IPS-11a (cell line): ENCODE data around the gene WFDC10A.
"Not testable (repeated sequence)": the region's sequence is repeated elsewhere in the genome, so short reads cannot be mapped to it uniquely, and the experiment has no call there.

Experiments used
- H3K4me3 ChIP-seq: one replicate; pipeline ENCODE4 v1.5.1; 2013; ENCODE audit warnings: low read depth, low read length, control low read depth

Gene WFDC10A

DNA sequence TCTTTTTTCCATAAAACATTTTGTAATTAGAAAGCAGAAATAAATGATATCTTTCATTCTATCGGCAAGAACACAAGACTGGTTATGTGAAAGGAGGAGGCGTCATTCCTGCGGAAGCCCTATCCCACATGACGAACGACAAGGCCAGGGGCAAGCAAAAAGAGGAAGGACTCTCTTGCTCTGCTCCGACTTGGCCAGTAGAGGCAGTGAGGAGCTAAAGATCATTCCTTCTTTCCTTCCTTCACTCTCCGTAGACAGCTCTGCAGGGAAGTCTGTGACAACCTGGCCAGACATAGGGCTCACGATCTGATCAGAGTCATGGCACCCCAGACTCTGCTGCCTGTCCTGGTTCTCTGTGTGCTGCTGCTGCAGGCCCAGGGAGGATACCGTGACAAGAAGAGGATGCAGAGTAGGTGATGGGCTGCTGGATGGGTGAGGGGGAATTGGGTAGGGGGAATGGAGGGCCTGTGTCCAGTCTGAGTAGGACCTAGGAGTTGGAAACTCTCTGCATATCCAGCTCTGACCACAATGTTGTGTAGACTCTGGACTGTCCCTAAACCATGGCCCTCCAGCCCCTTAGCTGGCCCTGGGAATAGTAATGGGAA is at the start of gene WFDC10A:
WFDC10A (plus strand) TSS at position 244 of the 605 bp plus-strand sequence; CDS start at position 319, 75 bp downstream.
- no peak within 1 kb of the TSS for H3K4me3 ChIP-seq

DNA sequence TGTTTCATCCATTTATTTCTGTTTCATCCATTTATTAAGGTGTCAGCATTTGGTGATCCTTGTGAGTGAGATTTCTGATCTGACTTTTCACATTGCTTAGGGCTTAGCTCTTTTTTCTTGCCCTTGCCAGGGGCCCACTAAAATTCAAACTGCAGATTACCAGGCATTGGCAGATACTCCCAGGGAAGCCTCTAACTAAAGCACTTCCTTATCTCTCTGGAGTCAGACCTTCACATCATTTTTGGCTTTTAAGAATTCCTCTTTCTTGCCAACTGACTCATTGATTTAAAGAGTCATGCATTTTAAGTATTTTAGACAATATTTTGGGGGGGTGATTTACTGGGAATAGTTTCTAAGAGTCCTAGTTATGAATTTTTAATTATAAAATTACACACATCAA is 47.8 kb upstream of the WFDC10A start:
- no peak overlapping the region for H3K4me3 ChIP-seq

DNA sequence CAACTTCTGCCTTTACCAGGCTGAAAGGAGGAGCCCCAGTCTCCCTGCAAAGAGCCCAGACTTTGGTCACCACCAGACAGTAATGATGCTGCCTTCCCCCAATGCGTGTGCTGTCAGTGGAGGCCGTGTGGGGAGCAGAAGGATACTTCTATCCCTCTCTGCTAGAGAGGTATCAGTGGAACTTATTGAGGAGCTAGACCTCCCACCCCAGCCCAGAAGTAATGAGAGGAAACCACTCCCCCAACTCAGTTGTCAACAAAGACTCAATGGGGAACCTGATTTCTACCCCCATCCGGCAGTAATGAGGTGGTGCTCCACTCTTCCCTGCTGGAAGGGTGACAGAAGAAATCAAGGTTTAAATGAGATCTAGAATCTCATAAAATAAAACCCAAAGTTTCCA is 46.0 kb upstream of the WFDC10A start:
- H3K4me3 ChIP-seq = no peak overlapping the region

DNA sequence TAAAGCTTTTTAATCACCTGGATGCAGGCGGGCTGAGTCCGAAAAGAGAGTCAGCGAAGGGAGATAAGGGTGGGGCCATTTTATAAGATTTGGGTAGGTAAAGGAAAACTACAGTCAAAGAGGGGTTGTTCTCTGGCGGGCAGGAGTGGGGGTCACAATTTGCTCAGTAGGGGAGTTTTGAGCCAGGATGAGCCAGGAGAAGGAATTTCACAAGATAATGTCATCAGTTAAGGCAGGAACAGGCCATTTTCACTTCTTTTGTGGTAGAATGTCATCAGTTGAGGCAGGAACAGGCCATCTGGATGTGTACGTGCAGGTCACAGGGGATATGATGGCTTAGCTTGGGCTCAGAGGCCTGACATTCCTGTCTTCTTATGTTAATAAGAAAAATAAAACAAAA is 45.2 kb upstream of the WFDC10A start:
- H3K4me3 ChIP-seq = not testable (repeated sequence)

DNA sequence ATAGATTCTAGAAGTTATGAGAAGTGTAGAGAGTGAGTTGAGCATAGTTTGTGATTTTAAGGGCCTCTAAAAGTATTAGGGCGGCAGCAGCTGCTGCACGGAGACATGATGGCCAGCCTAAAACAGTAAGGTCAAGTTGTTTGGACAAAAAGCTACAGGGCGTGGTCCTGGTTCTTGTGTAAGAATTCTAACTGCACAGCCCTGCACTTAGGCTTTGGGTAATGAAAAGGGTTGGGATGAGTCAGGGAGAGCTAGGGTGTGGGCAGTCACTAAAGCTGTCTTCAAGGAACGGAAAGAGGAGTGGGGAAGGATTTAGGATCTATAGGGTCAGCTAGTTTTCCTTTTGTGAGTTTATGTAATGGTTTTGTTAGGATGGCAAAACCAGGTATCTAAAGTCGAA is 43.6 kb upstream of the WFDC10A start:
- H3K4me3 ChIP-seq = not testable (repeated sequence)

DNA sequence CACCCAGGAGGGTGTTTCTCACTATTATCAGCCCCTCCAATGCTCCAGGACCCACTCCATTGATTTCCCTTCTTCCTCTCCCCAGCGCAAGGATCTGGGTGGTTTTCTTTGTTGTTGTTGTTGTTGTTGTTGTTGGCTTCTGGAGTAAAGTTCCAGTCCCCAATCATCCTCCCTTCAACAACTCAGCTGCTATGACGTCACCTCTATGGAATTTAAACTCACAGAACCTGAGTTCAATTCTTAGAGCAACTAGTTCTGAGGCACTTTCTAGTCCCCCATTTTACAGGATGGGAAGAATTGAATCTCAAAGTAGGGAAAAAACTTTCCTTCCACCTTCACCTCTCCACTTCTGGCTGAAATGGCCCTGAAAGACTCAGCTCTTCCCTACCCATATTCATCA is 40.7 kb upstream of the WFDC10A start:
- no peak overlapping the region for H3K4me3 ChIP-seq

DNA sequence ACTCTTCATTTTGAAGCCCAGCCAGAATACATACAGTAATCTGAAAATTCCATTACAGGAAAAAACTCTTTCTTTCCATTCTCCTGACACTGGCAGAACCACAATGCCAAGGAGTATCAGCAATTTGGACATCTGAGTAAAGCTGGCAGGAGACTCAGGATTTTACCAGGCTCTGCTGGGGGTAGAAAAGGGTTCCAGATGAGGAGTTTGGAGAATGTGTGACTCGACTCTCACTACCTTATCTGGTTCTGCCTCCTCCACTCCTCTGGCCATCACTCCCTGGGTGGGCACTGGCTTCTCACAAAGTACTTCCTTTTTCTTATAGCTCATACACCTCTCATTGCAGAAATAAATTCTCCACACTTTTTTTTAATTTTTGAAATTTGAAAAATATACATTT is 39.8 kb upstream of the WFDC10A start:
- no peak overlapping the region for H3K4me3 ChIP-seq

DNA sequence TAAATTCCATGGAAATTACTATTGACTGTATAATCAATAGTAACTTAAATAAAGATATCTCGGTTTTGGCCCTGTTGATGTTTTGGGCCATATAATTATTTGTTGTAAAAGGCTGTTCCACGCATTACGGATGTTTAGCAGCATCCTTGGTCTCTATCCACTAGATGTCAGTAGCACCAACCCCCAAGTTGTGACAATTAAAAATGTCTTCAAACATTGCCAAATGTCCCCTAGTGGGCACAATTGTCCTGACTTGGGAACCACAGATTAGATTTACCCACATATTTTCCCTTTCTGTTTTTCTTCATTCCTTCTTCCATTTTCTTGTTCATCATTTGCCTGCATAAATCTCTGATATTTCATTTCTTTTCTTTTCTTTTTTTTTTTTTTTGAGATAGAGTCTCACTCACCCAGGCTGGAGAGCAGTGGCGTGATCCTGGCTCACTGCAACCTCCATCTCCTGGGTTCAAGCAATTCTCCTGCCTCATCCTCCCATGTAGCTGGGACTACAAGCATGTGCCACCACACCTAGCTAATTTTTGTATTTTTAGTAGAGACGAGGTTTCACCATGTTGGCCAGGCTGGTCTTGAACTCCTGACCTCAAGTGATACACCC is 36.9 kb upstream of the WFDC10A start:
- H3K4me3 ChIP-seq = no peak overlapping the region

DNA sequence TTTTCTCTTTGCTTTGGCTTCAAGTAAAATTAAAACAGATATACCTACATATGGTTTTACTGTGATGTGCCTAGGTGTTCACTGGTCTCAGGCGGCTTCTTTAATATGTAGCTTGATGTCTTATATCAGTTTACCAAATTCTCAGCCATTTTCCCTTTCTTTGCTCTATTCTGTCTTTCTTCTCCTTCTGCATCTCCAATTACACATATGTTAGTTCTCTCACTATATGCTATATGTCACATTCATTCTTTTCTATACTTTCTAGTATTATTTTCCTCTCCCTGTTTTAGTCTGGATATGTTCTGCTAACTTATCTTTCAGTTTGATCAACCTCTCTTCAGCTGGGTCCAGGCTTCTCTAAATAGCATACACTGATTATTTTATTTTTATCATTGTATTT is 36.0 kb upstream of the WFDC10A start:
- H3K4me3 ChIP-seq = no peak overlapping the region

DNA sequence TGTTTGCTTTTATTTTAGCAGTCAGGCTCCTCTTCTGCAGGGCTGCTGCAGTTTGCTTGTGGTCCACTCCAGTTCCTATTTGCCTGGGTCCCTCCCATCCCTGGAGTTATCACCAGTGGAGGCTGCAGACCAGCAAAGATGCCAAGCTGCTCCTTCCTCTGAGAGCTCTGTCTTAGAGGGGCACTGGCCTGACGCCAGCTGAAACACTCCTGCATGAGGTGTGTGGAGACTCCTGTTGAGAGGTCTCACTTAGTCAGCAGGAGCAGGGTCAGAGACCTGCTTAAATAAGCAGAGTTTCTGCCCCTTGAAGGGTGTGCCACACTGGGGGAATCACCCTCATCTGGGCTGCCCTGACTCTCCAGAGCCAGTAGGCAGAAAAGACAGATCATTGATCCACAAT is 34.3 kb upstream of the WFDC10A start:
- no peak overlapping the region for H3K4me3 ChIP-seq

DNA sequence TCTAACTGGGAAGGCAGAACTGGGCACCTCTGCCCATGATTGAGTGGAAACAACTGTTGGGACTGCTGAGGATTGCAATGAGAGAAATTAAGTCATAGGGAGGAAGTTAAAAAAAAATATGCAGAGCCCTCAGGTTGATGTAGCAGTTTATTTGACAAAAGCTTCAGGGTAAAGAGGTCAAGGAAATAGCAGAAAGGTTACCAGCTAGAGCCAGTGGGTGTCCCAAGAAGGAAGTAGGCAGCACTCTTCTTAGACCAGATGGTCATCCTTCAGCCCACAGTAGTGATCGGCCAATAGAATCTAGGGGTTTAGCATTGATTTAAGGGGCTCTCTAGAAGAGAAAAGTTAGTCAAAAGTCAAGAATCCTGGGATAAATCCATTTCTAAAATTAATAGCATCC is 21.7 kb upstream of the WFDC10A start:
- H3K4me3 ChIP-seq = no peak overlapping the region

DNA sequence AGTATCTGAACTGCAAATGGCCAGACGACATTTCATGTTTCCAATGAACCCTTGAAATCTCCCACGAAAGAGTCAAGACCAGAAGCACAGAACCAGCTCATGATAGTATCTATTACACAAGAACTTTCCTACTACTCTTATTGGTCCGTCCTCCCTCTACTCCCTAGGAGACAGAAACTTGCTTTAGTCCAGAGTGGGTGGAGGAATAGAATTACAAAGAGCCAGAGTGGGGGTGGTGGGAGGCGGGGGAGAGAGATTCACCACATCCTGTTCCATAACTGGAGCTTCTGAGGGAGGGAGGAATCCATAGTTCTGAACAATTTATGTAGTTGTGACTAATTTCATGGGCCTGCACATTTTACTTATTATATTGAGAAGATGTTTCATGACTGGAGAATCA is 18.5 kb upstream of the WFDC10A start:
- H3K4me3 ChIP-seq = no peak overlapping the region

DNA sequence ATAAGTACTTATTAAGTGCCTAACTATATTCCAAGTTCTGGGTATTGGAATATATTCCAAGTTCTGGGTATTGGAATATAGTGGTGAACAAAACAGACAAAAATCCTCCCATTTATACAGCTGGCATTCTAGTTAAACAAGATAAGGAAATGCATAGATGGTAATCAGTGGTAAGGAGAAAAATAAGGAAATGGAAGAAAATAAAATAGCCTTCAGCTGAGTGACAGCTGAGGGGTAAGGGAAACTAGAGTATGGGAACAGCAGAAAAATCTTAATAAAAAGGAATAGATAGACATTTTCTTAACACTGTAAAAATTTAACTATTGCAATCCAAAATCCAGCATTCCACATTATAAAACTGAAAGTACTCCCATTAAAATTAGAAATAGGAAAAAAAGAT is 17.2 kb upstream of the WFDC10A start:
- no peak overlapping the region for H3K4me3 ChIP-seq

DNA sequence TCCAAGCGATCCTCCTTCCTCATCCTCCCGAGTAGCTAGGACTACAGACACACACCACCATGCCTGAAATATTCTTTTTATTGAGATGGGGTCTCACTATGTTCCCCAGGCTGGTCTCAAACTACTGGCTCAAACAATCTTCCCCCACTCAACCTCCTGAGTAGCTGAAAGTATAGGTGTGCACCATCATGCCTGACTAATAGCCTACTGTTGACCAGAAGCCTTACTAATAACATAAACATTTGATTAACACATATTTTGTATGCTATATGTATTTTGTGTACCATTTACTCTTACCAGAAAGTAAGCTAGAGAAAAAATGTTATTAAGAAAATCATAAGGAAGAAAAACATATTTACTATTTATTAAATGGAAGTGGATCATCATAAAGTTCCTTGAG is 11.9 kb upstream of the WFDC10A start:
- H3K4me3 ChIP-seq = no peak overlapping the region

DNA sequence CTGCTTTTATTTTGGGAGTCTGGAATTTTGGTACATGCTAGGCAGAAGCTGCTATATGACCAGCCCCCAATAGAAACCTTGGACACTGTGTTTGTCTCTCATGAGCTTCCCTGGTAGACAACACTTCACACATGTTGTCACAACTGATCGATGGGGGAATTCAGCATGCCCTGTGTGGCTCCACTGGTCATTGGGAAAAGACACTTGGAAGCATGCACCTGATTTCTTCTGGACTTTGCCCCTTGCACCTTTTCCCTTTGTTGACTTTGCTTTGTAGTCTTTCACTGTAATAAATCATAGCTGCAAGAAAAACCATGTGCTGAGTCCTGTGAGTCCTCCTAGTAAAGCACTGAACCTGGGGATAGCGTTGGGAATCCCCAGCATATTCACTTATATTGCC is 7.9 kb upstream of the WFDC10A start:
- H3K4me3 ChIP-seq = no peak overlapping the region

DNA sequence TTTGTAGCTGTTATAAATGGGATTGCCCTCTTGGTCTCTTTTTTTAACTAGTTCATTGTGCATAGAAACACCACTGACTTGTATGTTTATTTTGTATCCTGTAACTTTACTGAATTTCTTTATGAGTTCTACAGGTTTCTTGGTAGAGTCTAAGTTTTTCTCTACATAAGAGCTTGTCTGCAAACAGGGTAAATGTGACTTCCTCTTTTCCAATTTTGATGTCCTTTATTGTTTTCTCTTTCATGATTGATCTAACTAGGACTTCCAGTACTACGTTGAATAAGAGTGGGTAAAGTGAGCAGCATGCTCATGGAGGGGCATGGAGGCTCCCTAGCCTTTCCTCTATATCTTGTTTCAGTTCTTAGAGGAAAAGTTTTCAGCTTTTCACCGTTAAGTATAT is 3.0 kb upstream of the WFDC10A start:
- H3K4me3 ChIP-seq = no peak overlapping the region

DNA sequence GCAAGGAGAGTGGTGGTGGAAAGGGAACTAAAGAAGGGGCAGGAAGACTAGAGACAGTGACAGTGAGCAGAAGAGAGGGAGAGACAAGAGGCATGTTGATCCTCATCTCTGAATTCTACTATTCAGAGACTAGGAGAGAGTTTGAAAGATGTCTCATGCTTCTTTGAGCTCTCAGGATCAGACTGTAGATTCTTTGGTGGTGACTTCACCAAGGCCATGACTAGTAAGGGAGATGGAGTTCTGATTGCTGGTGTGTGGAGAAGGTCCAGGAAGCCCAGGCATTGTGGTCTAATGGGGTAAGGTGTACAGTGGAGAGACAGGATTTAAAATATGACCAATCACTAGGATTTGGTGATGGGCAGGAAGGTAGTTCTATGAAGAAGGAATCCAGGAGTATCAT is 832 bp downstream of the WFDC10A start:
- H3K4me3 ChIP-seq = no peak overlapping the region

DNA sequence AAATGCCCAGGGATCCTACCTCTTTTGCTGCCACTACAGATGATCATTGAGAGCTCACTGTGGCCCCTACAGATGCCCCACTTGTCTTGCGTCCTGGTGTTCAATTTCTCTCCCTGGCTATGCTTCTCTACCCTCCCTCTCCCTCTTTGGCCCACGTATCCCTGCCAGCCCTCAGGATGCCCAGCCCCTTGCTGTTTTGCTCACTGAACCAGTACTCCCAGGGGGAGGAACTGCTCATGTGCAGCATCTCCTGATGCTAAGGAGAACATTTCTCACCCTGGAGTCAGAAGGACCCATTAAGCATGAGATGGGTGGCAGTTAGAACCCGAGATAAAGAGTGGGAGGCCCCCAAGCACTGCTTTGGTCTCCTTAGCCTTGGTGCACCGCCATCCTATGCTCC is 1.6 kb downstream of the WFDC10A start, which contains the start of gene WFDC9:
WFDC9 (minus strand) TSS at position 101 of the 400 bp plus-strand sequence. CDS start 21,103 bp downstream, outside the sequence.
- no peak within 1 kb of the TSS for H3K4me3 ChIP-seq

DNA sequence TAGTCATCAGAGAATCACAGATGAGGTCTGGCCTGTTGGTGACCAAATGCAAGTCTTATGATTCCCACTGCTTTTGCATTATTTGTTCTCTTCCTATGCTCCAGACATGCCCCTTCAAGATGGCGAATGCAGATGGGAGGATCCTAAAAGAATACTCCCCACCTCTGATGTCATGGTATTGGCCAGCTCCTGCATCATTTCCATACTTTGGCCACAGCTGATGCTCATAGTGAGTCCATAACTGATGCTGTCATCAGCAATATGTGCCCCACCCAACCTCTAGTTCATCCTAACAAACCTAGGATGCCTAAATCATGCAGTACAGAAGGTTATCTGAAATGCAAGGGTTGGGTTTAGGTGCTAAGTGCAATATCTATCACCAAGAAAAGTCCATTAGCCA is 7.0 kb downstream of the WFDC10A start:
- H3K4me3 ChIP-seq = no peak overlapping the region

DNA sequence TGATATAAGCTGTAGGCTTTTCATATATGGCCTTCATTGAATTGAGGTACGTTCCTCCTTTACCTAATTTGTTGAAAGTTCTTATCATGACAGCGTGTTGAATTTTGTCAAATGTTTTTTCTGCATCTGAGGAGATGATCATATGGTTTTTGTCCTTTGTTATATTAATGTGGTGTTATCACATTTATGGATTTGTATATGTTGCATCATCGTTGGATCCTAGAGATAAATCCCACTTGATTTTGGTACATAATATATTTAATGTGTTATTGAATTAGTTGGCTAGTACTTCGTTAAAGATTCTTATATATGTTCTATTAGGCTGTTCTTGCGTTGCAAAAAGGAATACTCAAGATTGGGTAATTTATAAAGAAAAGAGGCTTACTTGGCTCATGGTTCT is 10.1 kb downstream of the WFDC10A start:
- H3K4me3 ChIP-seq = no peak overlapping the region

DNA sequence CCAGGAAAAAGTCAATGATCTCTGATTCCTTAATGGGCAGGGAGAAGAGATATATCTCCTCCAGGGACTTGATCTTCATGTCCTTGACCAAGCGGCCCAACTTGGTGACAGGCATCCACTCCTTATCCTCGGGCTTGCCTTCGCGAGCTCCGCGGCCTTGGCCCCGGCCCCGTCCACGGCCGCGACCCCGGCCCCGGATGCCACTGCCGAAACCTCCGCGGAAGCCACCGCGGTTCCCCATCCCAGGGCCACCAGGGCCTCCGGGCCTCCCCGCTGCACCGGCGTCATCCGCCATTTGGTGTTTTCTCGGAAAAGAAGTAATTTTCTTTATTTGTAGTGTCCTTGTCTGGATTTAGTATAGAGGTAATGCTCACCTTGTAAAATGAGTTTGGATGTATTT is 11.5 kb downstream of the WFDC10A start:
- H3K4me3 ChIP-seq = not testable (repeated sequence)

DNA sequence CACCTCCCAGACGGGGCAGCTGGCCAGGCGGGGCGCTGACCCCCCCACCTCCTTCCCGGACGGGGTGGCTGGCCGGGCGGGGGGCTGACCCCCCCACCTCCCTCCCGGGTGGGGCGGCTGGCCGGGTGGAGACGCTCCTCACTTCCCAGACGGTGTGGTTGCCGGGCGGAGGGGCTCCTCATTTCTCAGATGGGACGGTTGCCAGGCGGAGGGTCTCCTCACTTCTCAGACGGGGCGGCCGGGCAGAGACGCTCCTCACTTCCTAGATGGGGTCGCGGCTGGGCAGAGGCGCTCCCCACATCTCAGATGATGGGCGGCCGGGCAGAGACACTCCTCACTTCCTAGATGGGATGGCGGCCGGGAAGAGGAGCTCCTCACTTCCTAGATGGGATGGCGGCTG is 16.3 kb downstream of the WFDC10A start:
- not testable (repeated sequence) for H3K4me3 ChIP-seq

DNA sequence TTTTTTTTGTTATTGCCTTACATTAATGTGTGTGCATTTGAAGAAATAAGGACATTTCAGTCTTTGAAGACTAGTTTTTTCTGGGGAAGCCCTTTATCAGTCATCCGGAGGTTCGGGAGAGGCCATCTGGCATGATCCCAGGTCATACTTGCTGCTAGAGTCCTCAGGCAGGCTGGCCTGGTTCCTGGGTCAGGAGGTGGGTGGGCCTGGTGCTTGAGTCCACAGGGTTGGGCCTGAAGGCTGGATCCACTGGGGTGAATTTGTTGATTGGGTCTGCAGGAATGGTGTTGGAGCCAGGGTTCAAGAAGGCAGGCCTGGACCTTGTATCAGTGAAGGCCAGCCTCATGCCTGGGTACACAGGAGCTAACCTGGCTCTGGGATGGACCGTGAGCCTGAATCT is 17.3 kb downstream of the WFDC10A start:
- no peak overlapping the region for H3K4me3 ChIP-seq
